ENCODE data around the gene CSPG4.

DNA sequence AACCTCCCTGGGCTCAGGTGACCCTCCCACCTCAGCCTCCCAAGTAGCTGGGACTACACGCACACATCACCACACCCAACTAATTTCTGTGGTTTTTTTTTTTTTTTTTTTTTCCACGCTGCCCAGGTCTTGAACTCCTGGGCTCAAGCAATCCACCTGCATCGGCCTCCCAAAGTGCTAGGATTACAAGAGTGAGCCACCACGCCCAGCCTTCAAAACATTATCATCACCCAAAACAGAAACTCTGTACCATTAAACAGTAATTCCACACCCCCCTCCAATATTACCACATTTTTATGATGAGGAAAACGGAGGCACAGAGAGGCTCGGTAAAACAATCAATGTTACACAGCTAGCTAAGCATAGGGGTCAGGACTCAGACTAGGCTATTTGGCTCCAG is 76.6 kb downstream of the CSPG4 start:
- TF ChIP-seq, protein P1, sequence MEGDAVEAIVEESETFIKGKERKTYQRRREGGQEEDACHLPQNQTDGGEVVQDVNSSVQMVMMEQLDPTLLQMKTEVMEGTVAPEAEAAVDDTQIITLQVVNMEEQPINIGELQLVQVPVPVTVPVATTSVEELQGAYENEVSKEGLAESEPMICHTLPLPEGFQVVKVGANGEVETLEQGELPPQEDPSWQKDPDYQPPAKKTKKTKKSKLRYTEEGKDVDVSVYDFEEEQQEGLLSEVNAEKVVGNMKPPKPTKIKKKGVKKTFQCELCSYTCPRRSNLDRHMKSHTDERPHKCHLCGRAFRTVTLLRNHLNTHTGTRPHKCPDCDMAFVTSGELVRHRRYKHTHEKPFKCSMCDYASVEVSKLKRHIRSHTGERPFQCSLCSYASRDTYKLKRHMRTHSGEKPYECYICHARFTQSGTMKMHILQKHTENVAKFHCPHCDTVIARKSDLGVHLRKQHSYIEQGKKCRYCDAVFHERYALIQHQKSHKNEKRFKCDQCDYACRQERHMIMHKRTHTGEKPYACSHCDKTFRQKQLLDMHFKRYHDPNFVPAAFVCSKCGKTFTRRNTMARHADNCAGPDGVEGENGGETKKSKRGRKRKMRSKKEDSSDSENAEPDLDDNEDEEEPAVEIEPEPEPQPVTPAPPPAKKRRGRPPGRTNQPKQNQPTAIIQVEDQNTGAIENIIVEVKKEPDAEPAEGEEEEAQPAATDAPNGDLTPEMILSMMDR (IDR thresholded peaks at IDR 0.05), result no peak
- TF ChIP-seq POLR2A (IDR thresholded peaks at IDR 0.05) (no peak), EP300 (IDR thresholded peaks at IDR 0.05; ENCODE audit: low read depth) (no peak), POLR2AphosphoS5 (IDR thresholded peaks at IDR 0.05) (no peak)
